Activated naive CD8-positive, alpha-beta T cell treated with anti-CD3 and anti-CD28 coated beads for 36 hours (primary cell): ENCODE results near the gene SULT4A1. TPM values are rescaled to one million over a fixed set of nuclear protein-coding genes. Genes with fewer than 3 reads are reported as not detected.

ENCODE experiments used
- DNase-seq: peaks from one replicate; pipeline ENCODE4 v3.0.0; 2021
- H3K27ac Mint-ChIP-seq: one replicate; pipeline ENCODE4 v1.8.0; 2022; ENCODE audit warnings: mild to moderate bottlenecking, moderate library complexity, mixed read lengths
- H3K27me3 Mint-ChIP-seq: one replicate; pipeline ENCODE4 v1.8.0; 2022; ENCODE audit warnings: mild to moderate bottlenecking, mixed read lengths
- H3K36me3 Mint-ChIP-seq: one replicate; pipeline ENCODE4 v1.8.0; 2021; ENCODE audit warnings: mild to moderate bottlenecking, mixed read lengths
- H3K4me1 Mint-ChIP-seq: one replicate; pipeline ENCODE4 v1.8.0; 2021; ENCODE audit warnings: mixed read lengths
- H3K4me3 Mint-ChIP-seq: one replicate; pipeline ENCODE4 v1.8.0; 2022; ENCODE audit warnings: mild to moderate bottlenecking, moderate library complexity, mixed read lengths
- H3K9me3 Mint-ChIP-seq: one replicate; pipeline ENCODE4 v1.8.0; 2022; ENCODE audit warnings: mixed read lengths
- total RNA-seq, 2 experiments: library from RNA; stranded (reverse); gene quantifications; one replicate each; pipeline ENCODE4 v1.2.3, GENCODE V29; 2021

The SULT4A1 gene
- total RNA-seq, 2 experiments from 2014 or later = 0.29 TPM; not detected in 1

DNA sequence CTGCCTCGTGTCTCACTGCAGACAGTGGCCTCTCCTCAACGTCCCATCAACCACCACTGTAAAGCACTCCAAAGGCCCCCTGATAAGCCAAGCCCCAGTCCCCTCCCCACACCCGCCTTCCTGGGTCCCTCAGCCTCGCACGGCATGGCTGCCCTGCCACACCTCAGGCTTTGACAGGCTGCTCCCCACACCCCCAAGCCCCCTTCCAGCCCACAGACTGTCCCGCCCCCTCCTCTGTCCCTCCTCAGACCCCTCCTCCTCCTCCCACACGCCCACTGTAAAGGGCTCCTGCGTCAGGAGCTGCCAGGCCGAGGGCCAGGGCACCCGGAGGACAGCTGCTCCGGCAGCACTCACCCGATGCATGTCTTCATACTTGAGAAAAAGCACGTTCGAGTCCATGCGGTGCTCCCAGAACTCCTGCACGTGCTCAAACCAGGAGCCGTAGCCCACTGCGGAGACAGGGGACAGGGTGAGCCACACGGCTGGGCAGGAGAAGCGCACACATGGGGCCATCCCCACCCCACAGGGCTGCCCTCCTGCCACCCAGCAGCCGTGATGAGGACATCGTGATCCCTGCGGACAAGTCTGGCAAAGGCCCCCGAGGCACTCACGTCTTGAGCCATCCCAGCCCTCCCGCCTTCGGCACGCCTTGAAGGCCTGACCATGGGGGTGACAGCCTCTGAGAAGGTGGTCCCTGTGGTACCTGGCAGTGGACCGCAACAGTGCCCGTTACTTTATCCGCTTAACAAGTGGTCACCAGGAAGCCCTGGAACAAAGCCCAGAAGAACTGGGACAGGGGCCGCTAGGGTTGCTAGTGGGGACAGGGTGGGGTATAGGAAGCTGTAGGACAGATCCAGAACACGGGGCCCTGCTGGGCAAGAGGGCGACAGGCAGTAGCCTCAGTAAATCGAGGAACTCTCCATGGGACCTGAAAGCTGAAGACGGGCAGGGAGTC is 28.8 kb downstream of the SULT4A1 start:
- H3K9me3 Mint-ChIP-seq = no peaks in the 10 kb centered on the region
- no peaks in the 10 kb centered on the region for H3K4me1 Mint-ChIP-seq
- H3K27me3 Mint-ChIP-seq = peaks cover 4% of the 10 kb centered on the region
- no peak overlapping the region for H3K4me3 Mint-ChIP-seq
- no peak for DNase-seq
- no peak overlapping the region for H3K27ac Mint-ChIP-seq
- no peaks in the 10 kb centered on the region for H3K36me3 Mint-ChIP-seq

GRCh38 chr22:43832393-43833265 is 29.7 kb downstream of the SULT4A1 start:
- peaks cover 4% of the 10 kb centered on the region for H3K27me3 Mint-ChIP-seq
- no peaks in the 10 kb centered on the region for H3K36me3 Mint-ChIP-seq
- no peak for DNase-seq
- H3K4me3 Mint-ChIP-seq = no peak overlapping the region
- no peaks in the 10 kb centered on the region for H3K9me3 Mint-ChIP-seq
- H3K4me1 Mint-ChIP-seq = no peaks in the 10 kb centered on the region
- no peak overlapping the region for H3K27ac Mint-ChIP-seq

- Mint-ChIP-seq H3K27ac (no peak overlapping the region), H3K4me1 (no peaks in the 10 kb centered on the region), H3K27me3 (peaks cover 4% of the 10 kb centered on the region), H3K9me3 (no peaks in the 10 kb centered on the region), H3K36me3 (no peaks in the 10 kb centered on the region), H3K4me3 (no peak overlapping the region)
- no peak for DNase-seq
These were observed 30.5 kb downstream of the SULT4A1 start for GRCh38 chr22:43831561-43832392.

- Mint-ChIP-seq H3K27ac (no peak overlapping the region), H3K4me1 (no peaks in the 10 kb centered on the region), H3K27me3 (peaks cover 4% of the 10 kb centered on the region), H3K36me3 (no peaks in the 10 kb centered on the region), H3K4me3 (no peak overlapping the region), H3K9me3 (no peaks in the 10 kb centered on the region)
- DNase-seq = no peak
These were observed 31.3 kb downstream of the SULT4A1 start for GRCh38 chr22:43830931-43831560.

DNA sequence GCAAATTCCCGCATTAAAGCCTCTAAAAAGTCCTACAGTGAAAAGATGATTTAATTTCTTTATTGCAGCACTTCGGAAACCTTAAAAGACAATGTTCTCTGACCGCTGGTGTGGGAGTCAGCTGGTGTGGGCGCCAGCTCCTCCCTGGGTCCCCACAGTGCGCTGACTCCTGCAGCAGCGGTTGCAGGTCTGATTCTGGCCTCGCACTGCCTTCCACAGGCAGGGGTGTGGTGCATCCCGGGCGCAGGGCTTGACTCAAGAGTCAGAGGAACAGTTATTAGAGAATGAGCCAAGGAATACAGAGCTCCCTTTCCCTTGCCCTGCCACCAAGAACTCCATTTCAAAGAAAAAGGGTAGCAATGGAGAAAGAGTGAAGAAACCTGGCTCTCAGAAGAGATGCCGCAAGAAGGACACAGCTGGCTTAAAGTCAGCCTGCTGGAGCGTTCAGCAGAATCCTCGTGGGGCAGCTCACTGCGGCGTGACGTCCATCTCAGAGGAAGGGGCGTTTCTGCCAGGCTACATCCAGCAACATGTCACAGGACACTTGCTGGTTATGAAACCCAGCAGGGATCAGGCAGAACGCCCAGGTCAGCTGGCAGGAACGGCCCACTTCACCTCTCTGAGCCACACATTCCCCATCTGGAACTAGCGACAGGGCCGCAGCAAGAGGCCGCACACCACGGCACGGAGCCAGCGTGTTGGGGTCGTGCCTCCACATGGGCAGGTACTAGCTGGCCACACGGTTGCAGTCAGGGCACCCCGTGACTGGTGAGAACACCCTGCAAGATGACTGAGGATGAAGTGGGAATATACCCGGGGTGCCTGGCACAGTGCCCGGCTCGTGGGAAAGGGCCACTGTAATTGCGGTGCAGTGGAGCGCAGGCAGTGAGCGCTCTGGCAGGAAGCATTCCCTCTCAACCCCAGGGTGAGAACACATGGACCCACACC is 32.1 kb downstream of the SULT4A1 start:
- H3K4me1 Mint-ChIP-seq = no peaks in the 10 kb centered on the region
- no peaks in the 10 kb centered on the region for H3K36me3 Mint-ChIP-seq
- no peak for DNase-seq
- no peak overlapping the region for H3K27ac Mint-ChIP-seq
- no peaks in the 10 kb centered on the region for H3K9me3 Mint-ChIP-seq
- peaks cover 4% of the 10 kb centered on the region for H3K27me3 Mint-ChIP-seq
- no peak overlapping the region for H3K4me3 Mint-ChIP-seq

DNA sequence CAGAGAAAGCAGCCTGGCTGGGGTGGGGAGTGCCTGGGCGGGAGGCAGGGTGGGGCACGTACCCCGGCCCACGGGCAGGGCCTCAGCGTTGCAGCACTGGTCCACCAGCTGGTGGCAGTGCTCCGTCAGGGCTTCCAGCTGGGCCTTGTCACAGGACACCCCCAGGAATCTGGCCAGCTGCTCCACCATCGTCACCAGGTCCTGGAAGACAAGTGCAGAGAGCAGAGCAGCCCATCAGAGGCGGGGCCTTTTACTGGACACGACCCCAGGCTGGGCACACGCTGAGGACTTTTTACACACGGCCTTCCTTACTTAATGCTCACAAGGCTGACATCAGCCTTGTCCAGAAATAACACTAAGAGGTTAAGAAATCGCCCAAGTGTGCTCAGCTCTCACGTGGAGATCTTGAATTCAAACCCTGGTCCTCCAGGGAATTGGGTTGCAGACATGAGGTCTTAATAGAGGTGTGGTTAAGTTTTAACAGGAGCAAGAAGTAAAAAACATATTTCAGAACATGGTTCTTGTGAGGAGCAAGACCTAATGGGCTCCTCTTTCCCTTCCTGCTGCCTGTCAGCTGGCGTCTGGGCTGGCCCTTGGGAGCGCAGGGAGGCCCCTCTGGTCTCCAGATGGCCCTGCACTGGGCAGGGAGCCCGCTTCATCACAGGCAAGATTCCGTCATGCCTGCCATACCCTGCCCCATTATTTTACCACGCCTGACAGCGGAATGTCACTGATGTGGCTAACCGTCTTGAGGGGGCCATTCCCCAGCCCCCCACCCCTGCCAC is 33.1 kb downstream of the SULT4A1 start:
- Mint-ChIP-seq H3K9me3 (no peaks in the 10 kb centered on the region), H3K4me3 (no peak overlapping the region), H3K27ac (no peak overlapping the region), H3K27me3 (peaks cover 11% of the 10 kb centered on the region), H3K36me3 (no peaks in the 10 kb centered on the region), H3K4me1 (no peaks in the 10 kb centered on the region)
- DNase-seq = no peak

GRCh38 chr22:43828725-43828997 is 33.7 kb downstream of the SULT4A1 start:
- H3K4me1 Mint-ChIP-seq = no peaks in the 10 kb centered on the region
- DNase-seq = no peak
- H3K9me3 Mint-ChIP-seq = no peaks in the 10 kb centered on the region
- peaks cover 11% of the 10 kb centered on the region for H3K27me3 Mint-ChIP-seq
- no peak overlapping the region for H3K4me3 Mint-ChIP-seq
- H3K36me3 Mint-ChIP-seq = no peaks in the 10 kb centered on the region
- no peak overlapping the region for H3K27ac Mint-ChIP-seq

GRCh38 chr22:43827926-43828724 is 34.2 kb downstream of the SULT4A1 start:
- no peaks in the 10 kb centered on the region for H3K36me3 Mint-ChIP-seq
- DNase-seq = no peak

GRCh38 chr22:43827003-43827735 is 35.1 kb downstream of the SULT4A1 start:
- Mint-ChIP-seq H3K9me3 (no peaks in the 10 kb centered on the region), H3K36me3 (no peaks in the 10 kb centered on the region), H3K27ac (no peak overlapping the region), H3K4me1 (no peaks in the 10 kb centered on the region), H3K27me3 (peaks cover 9% of the 10 kb centered on the region), H3K4me3 (no peak overlapping the region)
- DNase-seq = no peak

More at GRCh38 chr22:43827926-43828724, 34.2 kb downstream of the SULT4A1 start:
- H3K27ac Mint-ChIP-seq = no peak overlapping the region
- H3K9me3 Mint-ChIP-seq = no peaks in the 10 kb centered on the region
- no peak overlapping the region for H3K4me3 Mint-ChIP-seq
- H3K4me1 Mint-ChIP-seq = no peaks in the 10 kb centered on the region
- H3K27me3 Mint-ChIP-seq = peaks cover 11% of the 10 kb centered on the region

- peaks cover 10% of the 10 kb centered on the region for H3K27me3 Mint-ChIP-seq
- no peaks in the 10 kb centered on the region for H3K9me3 Mint-ChIP-seq
- H3K4me3 Mint-ChIP-seq = no peak overlapping the region
- no peak overlapping the region for H3K27ac Mint-ChIP-seq
- no peaks in the 10 kb centered on the region for H3K36me3 Mint-ChIP-seq
- no peaks in the 10 kb centered on the region for H3K4me1 Mint-ChIP-seq
- DNase-seq = no peak
These were observed 35.9 kb downstream of the SULT4A1 start for GRCh38 chr22:43826142-43827002.

DNA sequence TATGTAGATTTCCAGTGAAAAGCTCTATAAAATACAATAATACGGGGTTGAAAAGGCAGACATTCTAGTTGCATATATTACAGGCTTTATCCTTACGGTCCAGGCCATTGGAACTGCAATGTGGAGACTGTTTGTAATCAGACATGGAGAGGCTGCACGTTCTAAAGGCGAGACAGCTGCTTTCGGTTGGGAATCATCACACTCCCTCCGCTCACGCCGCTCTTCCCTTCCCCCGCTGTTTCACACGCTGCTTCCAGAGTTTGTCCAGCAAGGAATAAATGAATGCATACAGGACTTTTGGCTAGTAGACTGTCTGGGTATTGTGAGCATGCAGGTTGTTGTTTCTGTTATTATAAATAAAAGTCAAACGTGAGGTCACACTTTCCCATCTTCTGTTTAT is 36.7 kb downstream of the SULT4A1 start:
- no peak overlapping the region for H3K27ac Mint-ChIP-seq
- no peaks in the 10 kb centered on the region for H3K36me3 Mint-ChIP-seq
- no peak overlapping the region for H3K4me3 Mint-ChIP-seq
- H3K4me1 Mint-ChIP-seq = no peaks in the 10 kb centered on the region
- H3K9me3 Mint-ChIP-seq = no peaks in the 10 kb centered on the region
- DNase-seq = no peak
- peaks cover 10% of the 10 kb centered on the region for H3K27me3 Mint-ChIP-seq
